Skeletal muscle tissue (tissue), 4 donors: Measurements from ENCODE around the gene C1QL4. TPM values are rescaled to one million over a fixed set of nuclear protein-coding genes. Genes with fewer than 3 reads are reported as not detected.
"Not testable (repeated sequence)": the region's sequence is repeated elsewhere in the genome, so short reads cannot be mapped to it uniquely, and the experiment has no call there.

Source experiments
- H3K27ac ChIP-seq: one replicate; pipeline ENCODE4 v1.7.0; 2013; ENCODE audit warnings: mild to moderate bottlenecking, low read depth, low read length, inconsistent platforms
- H3K27me3 ChIP-seq, 3 donors: one replicate each; pipeline ENCODE4 v1.7.0; 2013; ENCODE audit warnings: low read length in 3 of 3; ENCODE audit not compliant: control insufficient read depth in 3 of 3, insufficient read depth in 3 of 3
- H3K36me3 ChIP-seq, 3 donors: one replicate each; pipeline ENCODE4 v1.7.0; 2013; ENCODE audit warnings: low read length in 3 of 3; ENCODE audit not compliant: control insufficient read depth in 3 of 3, insufficient read depth in 3 of 3
- H3K4me1 ChIP-seq, 3 donors: one replicate each; pipeline ENCODE4 v1.7.0; 2013; ENCODE audit warnings: low read length in 3 of 3, mild to moderate bottlenecking in 3 of 3; ENCODE audit not compliant: control insufficient read depth in 3 of 3, insufficient read depth in 3 of 3
- H3K4me3 ChIP-seq, 3 donors: one replicate each; pipeline ENCODE4 v1.7.0; 2013; ENCODE audit warnings: low read length in 3 of 3
- H3K9ac ChIP-seq, 3 donors: one replicate each; pipeline ENCODE4 v1.7.0; 2013; ENCODE audit warnings: low read length in 3 of 3, mild to moderate bottlenecking in 3 of 3, moderate library complexity in 2 of 3, low read depth in 1 of 3
- H3K9me3 ChIP-seq, 3 donors: one replicate each; pipeline ENCODE4 v1.7.0; 2013; ENCODE audit warnings: low read length in 3 of 3; ENCODE audit not compliant: control insufficient read depth in 3 of 3
- total RNA-seq: library from RNA; depleted of rRNA; stranded (reverse); fragments of >200 nt; gene quantifications from one replicate; pipeline ENCODE4 v1.2.3, GENCODE V29; 2014
- donor health status: Osteomylitis.

The C1QL4 gene
- total RNA-seq, 1 donor from 2014 or later, result not detected

GRCh38 chr12:49334681-49335080 lies 2.3 kb downstream of the C1QL4 start:
- no peak overlapping the region for H3K9ac ChIP-seq
- peaks cover 49 to 66% (median 65%) of the 10 kb centered on the region in 3 donors for H3K27me3 ChIP-seq
- H3K4me3 ChIP-seq, result no peak overlapping the region
- no peak overlapping the region for H3K27ac ChIP-seq
- H3K4me1 ChIP-seq, result peaks cover 8 to 15% (median 13%) of the 10 kb centered on the region in 3 donors
- H3K36me3 ChIP-seq, result no peaks in the 10 kb centered on the region
- no peaks in the 10 kb centered on the region for H3K9me3 ChIP-seq

GRCh38 chr12:49334226-49334625 lies 2.8 kb downstream of the C1QL4 start:
- H3K9me3 ChIP-seq, result no peaks in the 10 kb centered on the region
- no peak overlapping the region for H3K27ac ChIP-seq
- peaks cover 8 to 15% (median 13%) of the 10 kb centered on the region in 3 donors for H3K4me1 ChIP-seq
- H3K9ac ChIP-seq, result no peak overlapping the region
- H3K27me3 ChIP-seq, result peaks cover 48 to 62% (median 60%) of the 10 kb centered on the region in 3 donors
- H3K4me3 ChIP-seq, result no peak overlapping the region
- no peaks in the 10 kb centered on the region for H3K36me3 ChIP-seq

- not testable (repeated sequence) for H3K9ac ChIP-seq, H3K27ac ChIP-seq, H3K36me3 ChIP-seq, H3K9me3 ChIP-seq, H3K4me3 ChIP-seq
- Histone ChIP-seq H3K4me1 (peaks cover 8 to 15% (median 13%) of the 10 kb centered on the region in 3 donors), H3K27me3 (peaks cover 44 to 59% (median 58%) of the 10 kb centered on the region in 3 donors)
Observed at GRCh38 chr12:49333778-49334177, 3.2 kb downstream of the C1QL4 start.

GRCh38 chr12:49332891-49333371 lies 4.1 kb downstream of the C1QL4 start:
- H3K9me3 ChIP-seq, result no peaks in the 10 kb centered on the region
- no peak overlapping the region for H3K4me3 ChIP-seq
- peaks cover 40 to 51% (median 50%) of the 10 kb centered on the region in 3 donors for H3K27me3 ChIP-seq
- H3K27ac ChIP-seq, result no peak overlapping the region
- peaks cover 8 to 15% (median 13%) of the 10 kb centered on the region in 3 donors for H3K4me1 ChIP-seq
- no peaks in the 10 kb centered on the region for H3K36me3 ChIP-seq
- no peak overlapping the region for H3K9ac ChIP-seq

- no peak overlapping the region for H3K4me3 ChIP-seq
- H3K4me1 ChIP-seq, result peaks cover 8 to 15% (median 13%) of the 10 kb centered on the region in 3 donors
- no peak overlapping the region for H3K27ac ChIP-seq
- H3K9me3 ChIP-seq, result no peaks in the 10 kb centered on the region
- no peaks in the 10 kb centered on the region for H3K36me3 ChIP-seq
- no peak overlapping the region for H3K9ac ChIP-seq
- peaks cover 37 to 48% (median 45%) of the 10 kb centered on the region in 3 donors for H3K27me3 ChIP-seq
Observed at GRCh38 chr12:49332441-49332861, 4.5 kb downstream of the C1QL4 start.

- Histone ChIP-seq H3K9me3 (no peaks in the 10 kb centered on the region), H3K27ac (no peak overlapping the region), H3K4me1 (peaks cover 2 to 11% (median 8%) of the 10 kb centered on the region in 3 donors), H3K27me3 (peaks cover 33 to 45% (median 37%) of the 10 kb centered on the region in 3 donors), H3K9ac (peak overlapping the region in 1 of 3 donors; percentile 62), H3K4me3 (no peak overlapping the region), H3K36me3 (no peaks in the 10 kb centered on the region)
Observed at GRCh38 chr12:49331380-49332222, 5.4 kb downstream of the C1QL4 start.

GRCh38 chr12:49330631-49331379 lies 6.2 kb downstream of the C1QL4 start:
- Histone ChIP-seq H3K36me3 (no peaks in the 10 kb centered on the region), H3K9ac (peak overlapping the region in 1 of 3 donors; percentile 62), H3K27me3 (peaks cover 25 to 37% (median 30%) of the 10 kb centered on the region in 3 donors), H3K4me1 (peaks cover 0 to 11% (median 7%) of the 10 kb centered on the region in 3 donors), H3K27ac (no peak overlapping the region), H3K4me3 (no peak overlapping the region), H3K9me3 (no peaks in the 10 kb centered on the region)

- peaks cover 0 to 11% (median 7%) of the 10 kb centered on the region in 3 donors for H3K4me1 ChIP-seq
- H3K36me3 ChIP-seq, result no peaks in the 10 kb centered on the region
- no peak overlapping the region for H3K27ac ChIP-seq
- peak overlapping the region in 1 of 3 donors; percentile 20 for H3K9ac ChIP-seq
- H3K27me3 ChIP-seq, result peaks cover 19 to 30% (median 23%) of the 10 kb centered on the region in 3 donors
- no peaks in the 10 kb centered on the region for H3K9me3 ChIP-seq
- no peak overlapping the region for H3K4me3 ChIP-seq
Observed at GRCh38 chr12:49330032-49330619, 6.9 kb downstream of the C1QL4 start.

- H3K9ac ChIP-seq, result no peak overlapping the region
- H3K27ac ChIP-seq, result no peak overlapping the region
- H3K9me3 ChIP-seq, result no peaks in the 10 kb centered on the region
- no peaks in the 10 kb centered on the region for H3K36me3 ChIP-seq
- peaks cover 5 to 17% (median 10%) of the 10 kb centered on the region in 3 donors for H3K27me3 ChIP-seq
- no peak overlapping the region for H3K4me3 ChIP-seq
- peaks cover under 1 to 11% (median 7%) of the 10 kb centered on the region in 3 donors for H3K4me1 ChIP-seq
Observed at GRCh38 chr12:49328816-49329215, 8.2 kb downstream of the C1QL4 start.
